SK-N-MC (cell line): ENCODE measurements around the gene TRIM7.

Source experiments
- DNase-seq: peaks from one replicate; pipeline ENCODE4 v3.0.0-alpha.2; 2011; ENCODE audit warnings: low read depth, low spot score
- H3K27ac ChIP-seq: fragments of 200-600 bp; sonication (generic); 2 replicates; pipeline ENCODE4 v1.5.1; 2016; ENCODE audit warnings: mixed run types
- H3K36me3 ChIP-seq: fragments of 200-600 bp; sonication (generic); 2 replicates; pipeline ENCODE4 v1.6.1; 2017; ENCODE audit warnings: antibody characterized with exemption, low read length, mixed read lengths; ENCODE audit not compliant: insufficient read depth
- H3K4me3 ChIP-seq: fragments of 200-600 bp; sonication (generic); 2 replicates; pipeline ENCODE4 v1.5.1; 2016
- H3K9ac ChIP-seq: fragments of 200-600 bp; sonication (generic); 2 replicates; pipeline ENCODE4 v1.8.0; 2017; ENCODE audit warnings: mixed run types, mixed read lengths; ENCODE audit not compliant: insufficient read length
- H3K9me3 ChIP-seq: fragments of 200-600 bp; sonication (generic); 2 replicates; pipeline ENCODE4 v1.6.1; 2017; ENCODE audit warnings: low read depth, mild to moderate bottlenecking, antibody characterized with exemption, low read length, moderate library complexity, mixed read lengths
- EZH2 ChIP-seq: fragments of 200-600 bp; sonication (generic); IDR thresholded peaks from one replicate; pipeline ENCODE4 v1.6.1; 2017; ENCODE audit warnings: antibody characterized with exemption
- FOXP2 ChIP-seq: optimal IDR thresholded peaks from 2 replicates; pipeline ENCODE3; 2011; ENCODE audit warnings: mild to moderate bottlenecking, moderate library complexity; ENCODE audit not compliant: insufficient read depth; ENCODE audit errors: extremely low read length, control extremely low read depth
- POLR2AphosphoS5 ChIP-seq: IDR thresholded peaks from 2 replicates; pipeline ENCODE4 v1.6.1; 2012; ENCODE audit warnings: mild to moderate bottlenecking, low read depth, low read length, borderline replicate concordance

The TRIM7 gene

GRCh38 chr5:181193656-181194055 lies 11.3 kb downstream of the TRIM7 start:
- no peak for DNase-seq
- Histone ChIP-seq H3K4me3 (no peak overlapping the region), H3K9me3 (no peaks in the 10 kb centered on the region), H3K36me3 (no peaks in the 10 kb centered on the region), H3K27ac (no peak overlapping the region), H3K9ac (no peak overlapping the region)
- TF ChIP-seq POLR2AphosphoS5, result no peak
- no peak for TF ChIP-seq EZH2
- TF ChIP-seq FOXP2, result no peak

- TF ChIP-seq FOXP2 (no peak), POLR2AphosphoS5 (no peak), EZH2 (no peak)
- Histone ChIP-seq H3K9ac (peak overlapping the region; percentile 86), H3K4me3 (peak overlapping the region; percentile 100), H3K9me3 (no peaks in the 10 kb centered on the region), H3K27ac (no peak overlapping the region), H3K36me3 (no peaks in the 10 kb centered on the region)
- no peak for DNase-seq
These were observed 12.5 kb downstream of the TRIM7 start for GRCh38 chr5:181192337-181193046.

GRCh38 chr5:181191526-181192336 lies 13.3 kb downstream of the TRIM7 start:
- no peak for DNase-seq
- TF ChIP-seq POLR2AphosphoS5 (peak; percentile 67; the same call in 1 of the 2 replicates), EZH2 (no peak)
- no peaks in the 10 kb centered on the region for H3K9me3 ChIP-seq
- peak overlapping the region; percentile 100 for H3K4me3 ChIP-seq
- peak overlapping the region; percentile 78 for H3K27ac ChIP-seq
- peak overlapping the region; percentile 86 for H3K9ac ChIP-seq
- no peaks in the 10 kb centered on the region for H3K36me3 ChIP-seq

GRCh38 chr5:181190711-181191525 lies 14.1 kb downstream of the TRIM7 start:
- Histone ChIP-seq H3K9me3 (no peaks in the 10 kb centered on the region), H3K36me3 (no peaks in the 10 kb centered on the region), H3K4me3 (peak overlapping the region; percentile 100), H3K9ac (peak overlapping the region; percentile 83), H3K27ac (peak overlapping the region; percentile 62; the same call in 1 of the 2 replicates)
- DNase-seq, result no peak
- TF ChIP-seq POLR2AphosphoS5 (no peak), EZH2 (no peak), FOXP2 (no peak)

- H3K9ac ChIP-seq, result peak overlapping the region; percentile 83
These were observed 14.9 kb downstream of the TRIM7 start for GRCh38 chr5:181189962-181190710.

GRCh38 chr5:181189363-181189961 lies 15.5 kb downstream of the TRIM7 start:
- no peak overlapping the region for H3K27ac ChIP-seq
- H3K4me3 ChIP-seq, result peak overlapping the region; percentile 100
- DNase-seq, result no peak
- TF ChIP-seq EZH2 (no peak), FOXP2 (no peak), POLR2AphosphoS5 (no peak)
- peak overlapping the region; percentile 77 for H3K9ac ChIP-seq
- no peaks in the 10 kb centered on the region for H3K9me3 ChIP-seq
- H3K36me3 ChIP-seq, result no peaks in the 10 kb centered on the region

More at GRCh38 chr5:181189962-181190710, 14.9 kb downstream of the TRIM7 start:
- H3K27ac ChIP-seq, result no peak overlapping the region
- no peaks in the 10 kb centered on the region for H3K36me3 ChIP-seq
- TF ChIP-seq FOXP2, result no peak
- TF ChIP-seq EZH2, result no peak
- no peak for TF ChIP-seq POLR2AphosphoS5
- no peak for DNase-seq
- peak overlapping the region; percentile 100 for H3K4me3 ChIP-seq
- H3K9me3 ChIP-seq, result no peaks in the 10 kb centered on the region

- no peak for DNase-seq
- TF ChIP-seq FOXP2, result peak; percentile 27
- TF ChIP-seq EZH2, result no peak
These were observed 16.2 kb downstream of the TRIM7 start for GRCh38 chr5:181188700-181189362.

More at GRCh38 chr5:181188700-181189362, 16.2 kb downstream of the TRIM7 start:
- peak overlapping the region; percentile 100 for H3K4me3 ChIP-seq
- no peaks in the 10 kb centered on the region for H3K36me3 ChIP-seq
- H3K9me3 ChIP-seq, result no peaks in the 10 kb centered on the region
- H3K9ac ChIP-seq, result peak overlapping the region; percentile 78
- peak overlapping the region; percentile 92 for H3K27ac ChIP-seq
